ENCODE data around the gene HMGB1. TPM values are rescaled to one million over a fixed set of nuclear protein-coding genes. Genes with fewer than 3 reads are reported as not detected.
A peak's percentile ranks its signal among the peaks of the same experiment; 100 is the strongest.

Gene HMGB1
- total RNA-seq (100 to 1,000 TPM; 126 to 216 (median 187) TPM), polyA plus RNA-seq (100 to 1,000 TPM; 173 to 332 (median 295) TPM)
- long read RNA-seq, donor 1, full-length matches to known transcripts = 84 of 115 reads
- long read RNA-seq, donor 1, partial matches to known transcripts = 11 of 115 reads
- long read RNA-seq, donor 1, other reads (novel, unspliced or antisense) = 20 of 115 reads
- long read RNA-seq, donor 2, full-length matches to known transcripts = 230 of 286 reads
- long read RNA-seq, donor 2, partial matches to known transcripts = 32 of 286 reads
- long read RNA-seq, donor 2, other reads (novel, unspliced or antisense) = 24 of 286 reads

DNA sequence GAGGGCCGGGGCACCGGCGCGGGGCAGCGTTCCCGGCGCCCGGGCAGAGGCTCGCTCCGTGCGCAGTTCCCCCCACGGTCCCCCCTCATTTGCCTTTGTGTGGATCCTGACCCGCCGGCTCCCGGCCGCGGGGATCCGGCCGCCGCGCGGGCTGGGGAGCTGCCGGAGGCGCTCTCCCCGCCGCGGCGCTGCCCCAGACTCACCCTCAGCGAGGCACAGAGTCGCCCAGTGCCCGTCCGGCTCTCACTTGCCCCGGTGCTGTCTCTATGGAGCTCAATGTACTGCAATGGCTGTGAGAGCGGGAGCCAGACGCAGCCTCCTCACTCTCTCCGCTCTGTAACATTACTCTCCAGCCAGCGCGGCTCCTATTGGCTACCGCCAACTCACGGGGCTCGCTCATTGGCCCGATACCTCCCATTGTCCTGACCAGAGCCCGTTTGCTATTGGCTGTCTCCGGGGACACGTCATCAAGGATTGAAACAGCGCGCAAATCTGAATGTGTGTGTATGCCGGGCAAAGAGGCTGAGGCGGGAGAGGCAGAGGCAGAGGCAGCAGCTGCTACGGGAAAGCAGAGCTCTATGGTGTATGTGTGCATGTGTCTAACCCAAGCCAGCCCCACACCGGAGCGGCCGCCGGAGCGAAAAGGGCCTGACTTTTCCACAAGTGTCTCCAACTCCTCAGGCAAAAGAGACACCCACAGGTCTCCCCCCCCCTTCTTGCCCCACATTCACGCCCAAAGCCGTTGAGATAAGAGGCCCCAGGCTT, at the start of gene HMGB1:
HMGB1 (minus strand) TSS at position 344 of the 765 bp plus-strand sequence. CDS start 2,256 bp downstream, outside the sequence.
- DNase-seq (peak; percentile 98 to 99), ATAC-seq (peak; percentile 95 to 97 (median 96))
- peaks cover 0 to 23% of the 10 kb centered on the region in 2 donors for H3K36me3 ChIP-seq (ENCODE audit: insufficient read depth in 1 of 2, low read depth in 1 of 2)
- no peaks in the 10 kb centered on the region for H3K27me3 ChIP-seq (ENCODE audit: insufficient read depth in 3 of 3, low read length in 2 of 3)
- WGBS, 3 donors = 0 to 1% (median 0%) methylated on average over 36 to 57 of the region's 57 CpGs
- H3K4me1 ChIP-seq = peaks cover 27% of the 10 kb centered on the region
- TF ChIP-seq, protein P1, sequence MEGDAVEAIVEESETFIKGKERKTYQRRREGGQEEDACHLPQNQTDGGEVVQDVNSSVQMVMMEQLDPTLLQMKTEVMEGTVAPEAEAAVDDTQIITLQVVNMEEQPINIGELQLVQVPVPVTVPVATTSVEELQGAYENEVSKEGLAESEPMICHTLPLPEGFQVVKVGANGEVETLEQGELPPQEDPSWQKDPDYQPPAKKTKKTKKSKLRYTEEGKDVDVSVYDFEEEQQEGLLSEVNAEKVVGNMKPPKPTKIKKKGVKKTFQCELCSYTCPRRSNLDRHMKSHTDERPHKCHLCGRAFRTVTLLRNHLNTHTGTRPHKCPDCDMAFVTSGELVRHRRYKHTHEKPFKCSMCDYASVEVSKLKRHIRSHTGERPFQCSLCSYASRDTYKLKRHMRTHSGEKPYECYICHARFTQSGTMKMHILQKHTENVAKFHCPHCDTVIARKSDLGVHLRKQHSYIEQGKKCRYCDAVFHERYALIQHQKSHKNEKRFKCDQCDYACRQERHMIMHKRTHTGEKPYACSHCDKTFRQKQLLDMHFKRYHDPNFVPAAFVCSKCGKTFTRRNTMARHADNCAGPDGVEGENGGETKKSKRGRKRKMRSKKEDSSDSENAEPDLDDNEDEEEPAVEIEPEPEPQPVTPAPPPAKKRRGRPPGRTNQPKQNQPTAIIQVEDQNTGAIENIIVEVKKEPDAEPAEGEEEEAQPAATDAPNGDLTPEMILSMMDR (IDR thresholded peaks at IDR 0.05) = no peak
- intact Hi-C loops (cut with DNase I) = loop anchor here (1.0 to 10.0 kb wide), 4 partner anchors 149 to 337 kb away; partner anchors contain the start of gene USPL1 (in 2 of the 2)
- H3K27ac ChIP-seq = peak within 1 kb of the TSS; percentile 99
- peak within 1 kb of the TSS; percentile 96 for H3K4me3 ChIP-seq
- no peaks in the 10 kb centered on the region for H3K9me3 ChIP-seq

DNA sequence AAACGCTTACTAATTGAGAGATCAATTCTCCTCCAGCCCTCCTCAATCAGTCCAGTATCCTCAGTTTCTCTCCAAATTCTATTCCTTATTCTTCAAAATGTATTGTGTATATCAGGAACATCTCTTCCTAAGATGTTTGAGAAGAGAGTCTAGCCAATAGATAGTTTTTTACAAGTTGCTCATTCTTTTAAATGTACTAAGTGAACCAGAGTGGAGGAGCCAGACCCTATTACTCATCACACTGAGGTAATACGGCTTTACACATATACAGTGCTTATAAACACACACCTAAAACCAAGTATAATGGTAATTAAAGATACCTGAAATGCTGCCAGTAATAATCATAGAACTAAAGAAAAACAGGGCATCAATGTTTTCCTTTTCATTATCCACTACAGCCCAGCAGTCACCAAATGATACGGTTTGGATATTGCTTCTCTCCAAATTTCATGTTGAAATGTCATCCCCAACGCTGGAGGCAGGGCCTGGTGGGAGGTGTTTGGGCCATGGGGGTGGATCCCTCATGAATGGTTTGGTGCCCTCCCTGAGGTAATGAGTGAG, 45.2 kb upstream of the HMGB1 start:
- intact Hi-C loops (cut with DNase I) = no loop called here
- no peak for ATAC-seq
- Histone ChIP-seq H3K4me3 (no peak overlapping the region), H3K36me3 (ENCODE audit: insufficient read depth in 1 of 2, low read depth in 1 of 2) (no peaks in the 10 kb centered on the region), H3K27ac (no peak overlapping the region), H3K4me1 (no peaks in the 10 kb centered on the region), H3K27me3 (ENCODE audit: insufficient read depth in 3 of 3, low read length in 2 of 3) (no peaks in the 10 kb centered on the region), H3K9me3 (no peaks in the 10 kb centered on the region)
- no peak for DNase-seq
- WGBS, 3 donors = 74 to 82% (median 79%) methylated on average over 4 of the region's 4 CpGs
- TF ChIP-seq, protein P1 (IDR thresholded peaks at IDR 0.05) = no peak

DNA sequence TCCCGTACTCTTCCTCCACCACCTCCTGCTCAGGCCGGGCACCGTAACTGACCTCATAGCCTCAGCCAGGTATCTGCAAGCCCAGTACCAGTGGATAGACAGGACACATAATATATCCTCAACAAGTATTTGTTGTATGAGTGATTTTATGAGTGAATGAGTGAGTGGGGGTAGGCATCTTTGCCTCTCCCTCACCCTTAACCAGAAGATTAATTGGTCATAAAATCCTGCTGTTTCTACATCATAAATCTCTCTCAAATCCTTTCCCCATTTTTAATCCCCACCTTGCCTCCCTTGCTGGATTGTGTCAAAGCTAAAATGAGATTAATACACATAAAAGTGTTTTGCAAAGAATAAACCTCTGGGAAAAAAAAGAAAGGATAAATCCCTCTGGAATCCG, 44.4 kb upstream of the HMGB1 start:
- Histone ChIP-seq H3K4me3 (no peak overlapping the region), H3K36me3 (ENCODE audit: insufficient read depth in 1 of 2, low read depth in 1 of 2) (no peaks in the 10 kb centered on the region), H3K27me3 (ENCODE audit: insufficient read depth in 3 of 3, low read length in 2 of 3) (no peaks in the 10 kb centered on the region), H3K4me1 (no peaks in the 10 kb centered on the region), H3K27ac (no peak overlapping the region), H3K9me3 (no peaks in the 10 kb centered on the region)
- ATAC-seq = no peak
- intact Hi-C loops (cut with DNase I) = no loop called here
- WGBS, 3 donors = 76 to 91% (median 89%) methylated on average over 4 of the region's 4 CpGs
- DNase-seq = no peak
- TF ChIP-seq, protein P1 (IDR thresholded peaks at IDR 0.05) = no peak

DNA sequence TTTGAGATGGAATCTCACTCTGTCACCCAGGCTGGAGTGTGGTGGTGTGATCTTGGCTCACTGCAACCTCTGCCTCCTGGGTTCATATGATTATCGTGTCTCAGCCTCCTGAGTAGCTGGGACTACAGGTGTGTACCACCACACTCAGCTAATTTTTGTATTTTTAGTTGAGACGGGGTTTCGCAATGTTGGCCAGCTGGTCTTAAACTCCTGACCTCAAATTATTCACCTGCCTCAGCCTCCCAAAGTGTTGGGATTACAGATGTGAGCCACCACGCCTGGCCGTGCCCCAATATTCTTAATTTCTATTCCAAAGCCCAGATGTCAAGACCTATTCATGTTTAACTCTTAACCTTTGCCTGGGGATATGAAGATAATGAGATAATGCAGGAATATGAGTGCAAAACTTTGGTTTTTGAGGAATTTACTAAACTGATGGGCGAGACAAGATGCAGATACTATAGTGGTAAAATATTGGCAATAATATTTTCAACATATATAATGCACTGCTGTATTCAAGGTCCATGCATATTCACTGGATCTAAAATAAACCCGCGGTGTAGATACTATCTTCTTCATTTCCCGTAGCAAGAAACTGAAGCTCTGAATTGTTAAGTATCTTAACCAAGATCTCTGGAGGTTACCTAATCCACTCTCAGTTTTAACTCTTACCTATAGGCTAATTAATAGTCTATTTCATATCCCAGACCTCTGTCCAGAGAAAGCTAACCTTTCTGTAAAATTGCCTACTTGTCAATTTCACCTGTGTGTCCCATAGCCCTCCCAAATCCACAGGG, 43.7 kb upstream of the HMGB1 start:
- ATAC-seq (no peak), DNase-seq (no peak)
- TF ChIP-seq, protein P1 (IDR thresholded peaks at IDR 0.05) = no peak
- 88 to 91% (median 91%) methylated on average over 9 of the region's 9 CpGs for WGBS, 3 donors
- no peaks in the 10 kb centered on the region for H3K27me3 ChIP-seq (ENCODE audit: insufficient read depth in 3 of 3, low read length in 2 of 3)
- no peak overlapping the region for H3K27ac ChIP-seq
- intact Hi-C loops (cut with DNase I) = no loop called here
- H3K9me3 ChIP-seq = no peaks in the 10 kb centered on the region
- H3K4me1 ChIP-seq = no peaks in the 10 kb centered on the region
- no peak overlapping the region for H3K4me3 ChIP-seq
- no peaks in the 10 kb centered on the region for H3K36me3 ChIP-seq (ENCODE audit: insufficient read depth in 1 of 2, low read depth in 1 of 2)

Measured in psoas muscle (tissue), 8 donors.